ENCODE data around the gene SCAMP2.

The SCAMP2 gene

DNA sequence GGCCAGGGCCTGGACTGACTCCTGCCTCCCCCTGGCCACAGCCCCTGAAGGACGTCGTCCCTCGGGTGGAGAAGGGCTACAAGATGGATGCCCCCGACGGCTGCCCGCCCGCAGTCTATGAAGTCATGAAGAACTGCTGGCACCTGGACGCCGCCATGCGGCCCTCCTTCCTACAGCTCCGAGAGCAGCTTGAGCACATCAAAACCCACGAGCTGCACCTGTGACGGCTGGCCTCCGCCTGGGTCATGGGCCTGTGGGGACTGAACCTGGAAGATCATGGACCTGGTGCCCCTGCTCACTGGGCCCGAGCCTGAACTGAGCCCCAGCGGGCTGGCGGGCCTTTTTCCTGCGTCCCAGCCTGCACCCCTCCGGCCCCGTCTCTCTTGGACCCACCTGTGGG is 70.9 kb downstream of the SCAMP2 start:
- no peak overlapping the region for H3K9ac ChIP-seq (ENCODE audit: low read depth in 1 of 2, low read length in 2 of 2)
- no peak overlapping the region for H3K27ac ChIP-seq (ENCODE audit: low read depth in 2 of 2, low read length in 2 of 2)
- peaks cover 55% of the 10 kb centered on the region in 2 donors for H3K36me3 ChIP-seq (ENCODE audit: control insufficient read depth in 2 of 2, insufficient read depth in 2 of 2, low read length in 2 of 2)
- H3K27me3 ChIP-seq (ENCODE audit: control insufficient read depth in 2 of 2, insufficient read depth in 2 of 2, low read length in 2 of 2): no peaks in the 10 kb centered on the region
- H3K4me3 ChIP-seq (ENCODE audit: low read length in 2 of 2): no peak overlapping the region
- peaks cover 31 to 35% of the 10 kb centered on the region in 2 donors for H3K4me1 ChIP-seq (ENCODE audit: control insufficient read depth in 2 of 2, insufficient read depth in 2 of 2, low read length in 2 of 2)
- no peaks in the 10 kb centered on the region for H3K9me3 ChIP-seq (ENCODE audit: control insufficient read depth in 2 of 2, low read length in 2 of 2)

DNA sequence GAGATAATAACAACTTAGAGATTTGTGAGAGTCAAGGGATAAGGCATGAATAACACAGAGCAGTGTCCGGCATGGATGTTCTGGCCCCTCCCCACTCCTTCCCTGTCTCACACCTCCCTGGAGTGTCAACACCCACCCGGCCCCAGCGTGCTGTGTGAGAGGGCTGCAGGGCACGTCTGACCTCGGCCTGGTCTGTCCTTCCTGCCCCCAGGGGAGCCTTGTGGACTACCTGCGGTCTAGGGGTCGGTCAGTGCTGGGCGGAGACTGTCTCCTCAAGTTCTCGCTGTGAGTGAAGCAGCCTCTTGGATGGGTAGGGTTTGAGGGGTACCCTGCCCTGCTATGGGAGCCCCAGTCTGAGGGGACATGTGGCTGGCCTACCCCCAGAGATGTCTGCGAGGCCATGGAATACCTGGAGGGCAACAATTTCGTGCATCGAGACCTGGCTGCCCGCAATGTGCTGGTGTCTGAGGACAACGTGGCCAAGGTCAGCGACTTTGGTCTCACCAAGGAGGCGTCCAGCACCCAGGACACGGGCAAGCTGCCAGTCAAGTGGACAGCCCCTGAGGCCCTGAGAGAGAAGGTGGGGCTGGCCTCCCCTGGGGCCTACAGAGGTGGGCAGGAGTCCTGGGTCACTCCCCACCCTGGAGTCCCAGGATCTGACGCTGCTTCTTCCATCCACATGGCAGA is 71.7 kb downstream of the SCAMP2 start:
- H3K36me3 ChIP-seq (ENCODE audit: control insufficient read depth in 2 of 2, insufficient read depth in 2 of 2, low read length in 2 of 2): peaks cover 55% of the 10 kb centered on the region in 2 donors
- H3K9ac ChIP-seq (ENCODE audit: low read depth in 1 of 2, low read length in 2 of 2): no peak overlapping the region
- H3K27ac ChIP-seq (ENCODE audit: low read depth in 2 of 2, low read length in 2 of 2): no peak overlapping the region
- H3K9me3 ChIP-seq (ENCODE audit: control insufficient read depth in 2 of 2, low read length in 2 of 2): no peaks in the 10 kb centered on the region
- no peak overlapping the region for H3K4me3 ChIP-seq (ENCODE audit: low read length in 2 of 2)
- H3K27me3 ChIP-seq (ENCODE audit: control insufficient read depth in 2 of 2, insufficient read depth in 2 of 2, low read length in 2 of 2): no peaks in the 10 kb centered on the region
- H3K4me1 ChIP-seq (ENCODE audit: control insufficient read depth in 2 of 2, insufficient read depth in 2 of 2, low read length in 2 of 2): peaks cover 31 to 32% of the 10 kb centered on the region in 2 donors

DNA sequence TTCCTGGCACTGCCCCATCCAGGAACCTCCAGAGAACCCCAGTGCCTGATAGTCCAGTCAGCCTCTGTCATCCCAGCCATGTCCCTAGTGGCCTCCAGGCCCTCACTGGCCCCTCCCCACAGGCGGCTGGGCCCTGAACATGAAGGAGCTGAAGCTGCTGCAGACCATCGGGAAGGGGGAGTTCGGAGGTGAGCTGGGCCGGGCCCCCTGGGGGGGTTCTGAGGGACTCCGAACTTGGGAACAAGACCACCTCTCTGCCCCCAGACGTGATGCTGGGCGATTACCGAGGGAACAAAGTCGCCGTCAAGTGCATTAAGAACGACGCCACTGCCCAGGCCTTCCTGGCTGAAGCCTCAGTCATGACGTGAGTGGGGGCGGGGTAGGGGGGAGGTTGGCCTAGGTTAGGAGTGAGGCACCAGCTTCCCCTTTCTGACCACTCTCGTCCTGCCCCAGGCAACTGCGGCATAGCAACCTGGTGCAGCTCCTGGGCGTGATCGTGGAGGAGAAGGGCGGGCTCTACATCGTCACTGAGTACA is 72.5 kb downstream of the SCAMP2 start:
- peak overlapping the region in 1 of 2 donors; percentile 10 for H3K9ac ChIP-seq (ENCODE audit: low read depth in 1 of 2, low read length in 2 of 2)
- no peaks in the 10 kb centered on the region for H3K9me3 ChIP-seq (ENCODE audit: control insufficient read depth in 2 of 2, low read length in 2 of 2)
- H3K27ac ChIP-seq (ENCODE audit: low read depth in 2 of 2, low read length in 2 of 2): peak overlapping the region; percentile 43 to 46
- peaks cover 55% of the 10 kb centered on the region in 2 donors for H3K36me3 ChIP-seq (ENCODE audit: control insufficient read depth in 2 of 2, insufficient read depth in 2 of 2, low read length in 2 of 2)
- H3K4me1 ChIP-seq (ENCODE audit: control insufficient read depth in 2 of 2, insufficient read depth in 2 of 2, low read length in 2 of 2): peaks cover 31 to 32% of the 10 kb centered on the region in 2 donors
- no peak overlapping the region for H3K4me3 ChIP-seq (ENCODE audit: low read length in 2 of 2)
- H3K27me3 ChIP-seq (ENCODE audit: control insufficient read depth in 2 of 2, insufficient read depth in 2 of 2, low read length in 2 of 2): no peaks in the 10 kb centered on the region

DNA sequence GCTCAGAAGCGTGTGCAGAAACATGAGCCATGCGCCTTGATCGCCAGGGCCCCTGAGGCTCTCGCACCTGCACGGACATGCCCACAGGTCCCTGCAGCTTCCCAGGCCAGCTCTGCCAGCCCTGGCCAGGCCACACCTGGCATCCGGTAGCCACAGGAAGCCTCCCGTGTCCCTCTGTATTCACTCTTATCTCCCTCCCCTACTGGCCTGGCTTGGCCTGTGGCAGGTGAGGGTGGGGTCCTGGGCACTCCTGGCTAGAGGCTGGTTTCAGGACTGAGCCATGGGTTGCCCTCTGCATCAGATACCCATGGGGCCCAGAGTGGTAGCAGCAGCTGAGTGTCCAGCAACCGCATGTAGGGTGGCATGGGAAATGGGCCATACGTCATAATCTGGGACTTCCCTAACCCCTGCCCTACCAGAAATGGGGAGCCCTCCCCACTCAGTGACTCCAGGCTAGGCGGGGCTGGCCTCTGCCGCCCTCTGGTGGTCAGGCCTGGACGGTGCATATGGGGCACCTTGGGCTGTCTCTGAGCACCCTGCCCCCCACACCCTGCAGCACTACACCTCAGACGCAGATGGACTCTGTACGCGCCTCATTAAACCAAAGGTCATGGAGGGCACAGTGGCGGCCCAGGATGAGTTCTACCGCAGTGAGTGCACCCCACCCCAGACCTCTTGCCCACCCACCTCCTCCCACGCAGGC is 73.2 kb downstream of the SCAMP2 start:
- Histone ChIP-seq H3K27ac (ENCODE audit: low read depth in 2 of 2, low read length in 2 of 2) (peak overlapping the region; percentile 62 to 86), H3K4me1 (ENCODE audit: control insufficient read depth in 2 of 2, insufficient read depth in 2 of 2, low read length in 2 of 2) (peaks cover 31 to 32% of the 10 kb centered on the region in 2 donors), H3K9me3 (ENCODE audit: control insufficient read depth in 2 of 2, low read length in 2 of 2) (no peaks in the 10 kb centered on the region), H3K36me3 (ENCODE audit: control insufficient read depth in 2 of 2, insufficient read depth in 2 of 2, low read length in 2 of 2) (peaks cover 55% of the 10 kb centered on the region in 2 donors), H3K4me3 (ENCODE audit: low read length in 2 of 2) (no peak overlapping the region), H3K9ac (ENCODE audit: low read depth in 1 of 2, low read length in 2 of 2) (peak overlapping the region; percentile 10 to 60), H3K27me3 (ENCODE audit: control insufficient read depth in 2 of 2, insufficient read depth in 2 of 2, low read length in 2 of 2) (no peaks in the 10 kb centered on the region)

DNA sequence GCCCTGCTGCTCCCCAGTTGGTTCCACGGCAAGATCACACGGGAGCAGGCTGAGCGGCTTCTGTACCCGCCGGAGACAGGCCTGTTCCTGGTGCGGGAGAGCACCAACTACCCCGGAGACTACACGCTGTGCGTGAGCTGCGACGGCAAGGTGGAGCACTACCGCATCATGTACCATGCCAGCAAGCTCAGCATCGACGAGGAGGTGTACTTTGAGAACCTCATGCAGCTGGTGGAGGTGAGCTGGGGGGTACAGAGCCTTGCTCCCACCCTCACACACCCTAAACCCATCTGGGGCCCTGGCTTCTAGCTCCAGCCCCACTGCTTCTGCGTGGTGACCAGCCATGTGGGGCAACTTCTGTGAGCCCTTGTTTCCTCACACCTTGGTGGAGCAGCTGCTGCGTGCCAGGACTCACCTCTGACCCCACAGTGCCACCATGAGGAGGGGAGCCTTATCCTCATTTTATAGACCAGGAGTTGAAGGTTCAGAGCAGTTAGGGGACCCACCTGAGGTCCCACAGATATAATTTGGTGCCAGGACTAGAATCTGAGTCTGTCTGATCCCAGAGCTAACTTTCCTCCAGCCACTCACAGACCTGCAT is 73.8 kb downstream of the SCAMP2 start:
- Histone ChIP-seq H3K27me3 (ENCODE audit: control insufficient read depth in 2 of 2, insufficient read depth in 2 of 2, low read length in 2 of 2) (no peaks in the 10 kb centered on the region), H3K4me3 (ENCODE audit: low read length in 2 of 2) (no peak overlapping the region), H3K27ac (ENCODE audit: low read depth in 2 of 2, low read length in 2 of 2) (peak overlapping the region; percentile 62 to 86), H3K4me1 (ENCODE audit: control insufficient read depth in 2 of 2, insufficient read depth in 2 of 2, low read length in 2 of 2) (peaks cover 32 to 36% of the 10 kb centered on the region in 2 donors), H3K9ac (ENCODE audit: low read depth in 1 of 2, low read length in 2 of 2) (no peak overlapping the region), H3K9me3 (ENCODE audit: control insufficient read depth in 2 of 2, low read length in 2 of 2) (no peaks in the 10 kb centered on the region), H3K36me3 (ENCODE audit: control insufficient read depth in 2 of 2, insufficient read depth in 2 of 2, low read length in 2 of 2) (peaks cover 54 to 55% of the 10 kb centered on the region in 2 donors)

DNA sequence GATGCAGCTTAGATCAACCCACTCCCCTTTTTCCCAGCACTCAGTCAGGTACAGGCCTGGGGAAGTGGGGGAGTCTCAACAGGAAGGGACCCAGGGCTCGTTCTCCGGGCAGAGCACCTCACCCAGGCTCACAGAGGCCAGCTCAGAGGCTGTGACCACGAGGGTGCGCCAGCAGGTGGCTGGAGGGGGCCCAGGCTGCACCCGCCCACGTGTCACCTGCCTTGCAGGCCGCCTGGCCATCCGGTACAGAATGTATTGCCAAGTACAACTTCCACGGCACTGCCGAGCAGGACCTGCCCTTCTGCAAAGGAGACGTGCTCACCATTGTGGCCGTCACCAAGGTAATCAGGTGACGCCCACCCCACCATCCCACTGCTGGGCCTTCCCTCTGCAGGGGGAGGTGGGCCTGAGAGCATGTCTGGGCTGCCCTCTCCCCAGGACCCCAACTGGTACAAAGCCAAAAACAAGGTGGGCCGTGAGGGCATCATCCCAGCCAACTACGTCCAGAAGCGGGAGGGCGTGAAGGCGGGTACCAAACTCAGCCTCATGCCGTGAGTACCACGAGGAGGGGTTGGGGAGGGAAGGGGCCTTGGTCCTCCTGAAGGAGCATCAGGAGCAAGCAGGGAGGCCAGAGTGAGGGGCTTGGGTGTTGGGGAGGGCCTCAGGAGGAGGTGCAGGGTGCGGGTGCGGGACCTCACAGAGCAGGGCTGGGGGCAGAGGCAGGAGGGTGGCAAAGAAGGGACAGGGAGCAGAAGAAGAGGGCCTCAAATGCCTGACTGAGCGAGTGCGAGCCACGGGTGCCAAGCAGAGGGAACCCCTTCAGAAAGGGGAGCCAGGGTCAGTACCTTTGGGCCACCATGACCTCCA is 74.5 kb downstream of the SCAMP2 start:
- H3K36me3 ChIP-seq (ENCODE audit: control insufficient read depth in 2 of 2, insufficient read depth in 2 of 2, low read length in 2 of 2): peaks cover 47 to 48% of the 10 kb centered on the region in 2 donors
- H3K9me3 ChIP-seq (ENCODE audit: control insufficient read depth in 2 of 2, low read length in 2 of 2): no peaks in the 10 kb centered on the region
- no peaks in the 10 kb centered on the region for H3K27me3 ChIP-seq (ENCODE audit: control insufficient read depth in 2 of 2, insufficient read depth in 2 of 2, low read length in 2 of 2)
- peak overlapping the region; percentile 21 to 86 for H3K27ac ChIP-seq (ENCODE audit: low read depth in 2 of 2, low read length in 2 of 2)
- no peak overlapping the region for H3K4me3 ChIP-seq (ENCODE audit: low read length in 2 of 2)
- H3K9ac ChIP-seq (ENCODE audit: low read depth in 1 of 2, low read length in 2 of 2): peak overlapping the region; percentile 3 to 30
- peaks cover 32 to 37% of the 10 kb centered on the region in 2 donors for H3K4me1 ChIP-seq (ENCODE audit: control insufficient read depth in 2 of 2, insufficient read depth in 2 of 2, low read length in 2 of 2)

DNA sequence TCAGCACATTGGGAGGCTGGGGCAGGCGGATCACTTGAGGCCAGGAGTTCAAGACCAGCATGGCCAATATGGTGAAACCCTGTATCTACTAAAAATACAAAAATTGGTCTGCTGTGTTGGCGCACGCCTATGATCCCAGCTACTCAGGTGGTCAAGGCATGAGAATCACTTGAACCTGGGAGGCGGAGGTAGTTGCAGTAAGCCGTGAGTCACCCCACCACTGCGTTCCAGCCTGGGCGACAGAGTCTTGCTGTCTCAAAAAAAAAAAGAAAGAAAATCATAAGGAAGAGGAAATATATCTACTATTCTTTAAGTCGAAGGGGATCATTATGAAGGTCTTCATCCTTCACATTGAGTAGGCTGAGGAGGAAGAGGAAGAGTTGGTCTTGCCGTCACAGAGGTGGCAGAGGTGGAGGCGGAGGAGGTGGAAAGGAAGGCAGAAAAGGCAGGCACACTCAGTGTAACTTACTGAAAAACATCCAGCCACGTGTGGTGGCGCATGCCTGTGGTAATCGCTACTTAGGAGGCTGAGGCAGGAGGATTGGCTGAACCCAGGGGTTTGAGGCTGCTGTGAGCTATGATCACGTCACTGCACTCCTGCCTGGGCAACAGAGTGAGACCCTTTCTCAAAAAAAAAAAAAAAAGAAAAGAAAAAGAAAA is 77.1 kb downstream of the SCAMP2 start:
- Histone ChIP-seq H3K9me3 (ENCODE audit: control insufficient read depth in 2 of 2, low read length in 2 of 2) (no peaks in the 10 kb centered on the region), H3K36me3 (ENCODE audit: control insufficient read depth in 2 of 2, insufficient read depth in 2 of 2, low read length in 2 of 2) (peaks cover 26 to 31% of the 10 kb centered on the region in 2 donors), H3K4me3 (ENCODE audit: low read length in 2 of 2) (no peak overlapping the region), H3K27ac (ENCODE audit: low read depth in 2 of 2, low read length in 2 of 2) (no peak overlapping the region), H3K27me3 (ENCODE audit: control insufficient read depth in 2 of 2, insufficient read depth in 2 of 2, low read length in 2 of 2) (no peaks in the 10 kb centered on the region), H3K4me1 (ENCODE audit: control insufficient read depth in 2 of 2, insufficient read depth in 2 of 2, low read length in 2 of 2) (peaks cover 46 to 59% of the 10 kb centered on the region in 2 donors), H3K9ac (ENCODE audit: low read depth in 1 of 2, low read length in 2 of 2) (no peak overlapping the region)

DNA sequence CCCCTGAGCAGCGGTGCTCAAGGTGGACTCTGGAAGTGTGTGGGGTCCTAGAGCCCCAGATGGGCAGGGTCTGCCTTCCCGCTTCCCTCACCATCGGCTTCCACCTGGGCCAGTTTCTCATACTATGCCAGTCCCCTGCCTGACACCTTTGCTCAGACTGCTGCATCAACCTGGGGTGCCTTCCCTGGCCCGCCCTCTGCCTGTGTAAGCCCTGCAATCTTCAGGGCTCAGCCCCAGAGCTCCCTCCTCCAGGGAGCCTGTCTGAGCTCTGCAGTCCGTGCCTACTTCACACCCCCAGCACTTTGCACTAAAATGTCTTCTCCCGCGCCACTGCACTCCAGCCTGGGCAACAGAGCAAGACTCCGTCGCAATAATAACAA is 78.2 kb downstream of the SCAMP2 start:
- Histone ChIP-seq H3K9ac (ENCODE audit: low read depth in 1 of 2, low read length in 2 of 2) (no peak overlapping the region), H3K27me3 (ENCODE audit: control insufficient read depth in 2 of 2, insufficient read depth in 2 of 2, low read length in 2 of 2) (no peaks in the 10 kb centered on the region), H3K36me3 (ENCODE audit: control insufficient read depth in 2 of 2, insufficient read depth in 2 of 2, low read length in 2 of 2) (peaks cover 19 to 24% of the 10 kb centered on the region in 2 donors), H3K9me3 (ENCODE audit: control insufficient read depth in 2 of 2, low read length in 2 of 2) (no peaks in the 10 kb centered on the region), H3K4me3 (ENCODE audit: low read length in 2 of 2) (no peak overlapping the region), H3K27ac (ENCODE audit: low read depth in 2 of 2, low read length in 2 of 2) (no peak overlapping the region), H3K4me1 (ENCODE audit: control insufficient read depth in 2 of 2, insufficient read depth in 2 of 2, low read length in 2 of 2) (peaks cover 46 to 61% of the 10 kb centered on the region in 2 donors)

DNA sequence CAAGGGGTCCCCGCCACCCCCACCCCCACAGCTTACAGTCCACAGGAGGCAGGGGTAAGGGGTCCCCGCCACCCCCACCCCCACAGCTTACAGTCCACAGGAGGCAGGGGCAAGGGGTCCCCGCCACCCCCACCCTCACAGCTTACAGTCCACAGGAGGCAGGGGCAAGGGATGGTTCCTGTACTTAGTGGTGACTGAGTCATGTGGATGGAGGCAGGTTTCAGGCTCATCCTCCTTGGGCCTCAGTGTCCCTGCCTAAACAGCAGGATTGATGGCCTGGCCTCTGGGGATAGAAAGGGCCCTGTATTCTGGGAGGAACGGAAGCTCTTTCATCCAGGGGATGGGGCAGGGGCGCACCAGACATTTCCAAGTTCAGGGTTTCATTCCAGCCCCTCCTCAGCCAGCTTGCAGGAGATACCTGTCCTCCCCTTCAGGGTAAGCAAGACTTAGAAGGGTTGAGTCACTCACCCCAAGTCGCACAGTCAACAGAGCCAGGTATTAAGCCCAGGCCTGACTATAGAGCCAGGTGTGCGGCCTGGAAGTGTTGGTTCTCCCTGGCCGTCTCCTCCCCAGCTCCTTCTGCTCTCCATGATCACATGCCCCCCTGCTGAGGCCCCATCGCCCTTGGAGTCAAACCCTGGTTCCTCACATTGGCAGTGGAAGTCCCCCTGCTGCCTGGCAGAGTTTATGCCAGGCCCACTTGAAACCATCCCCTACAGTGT is 78.8 kb downstream of the SCAMP2 start:
- Histone ChIP-seq H3K36me3 (ENCODE audit: control insufficient read depth in 2 of 2, insufficient read depth in 2 of 2, low read length in 2 of 2) (peaks cover 15 to 19% of the 10 kb centered on the region in 2 donors), H3K9me3 (ENCODE audit: control insufficient read depth in 2 of 2, low read length in 2 of 2) (no peaks in the 10 kb centered on the region), H3K4me3 (ENCODE audit: low read length in 2 of 2) (no peak overlapping the region), H3K4me1 (ENCODE audit: control insufficient read depth in 2 of 2, insufficient read depth in 2 of 2, low read length in 2 of 2) (peaks cover 46 to 61% of the 10 kb centered on the region in 2 donors), H3K9ac (ENCODE audit: low read depth in 1 of 2, low read length in 2 of 2) (no peak overlapping the region), H3K27me3 (ENCODE audit: control insufficient read depth in 2 of 2, insufficient read depth in 2 of 2, low read length in 2 of 2) (no peaks in the 10 kb centered on the region), H3K27ac (ENCODE audit: low read depth in 2 of 2, low read length in 2 of 2) (no peak overlapping the region)
